Heart left ventricle (tissue), 13 donors: ENCODE data around the gene OGA.

Experiments
- CTCF ChIP-seq, 12 donors: fragments of 200-600 bp; sonication (generic) in 4 of 12; IDR thresholded peaks; one replicate each; pipeline versions ENCODE4 v1.5.0 to v1.8.0; 2018 to 2022; ENCODE audit warnings: antibody characterized with exemption in 12 of 12, mild to moderate bottlenecking in 5 of 12
- POLR2A ChIP-seq, 2 donors: fragments of 450-650 bp; IDR thresholded peaks; one replicate each; pipeline ENCODE4 v1.6.1; 2017; ENCODE audit warnings: antibody characterized with exemption in 2 of 2, mild to moderate bottlenecking in 2 of 2, moderate library complexity in 2 of 2
- donor health status: ischemic (EF 13 %, LVEDD 7.1; RV severe dilation, severe dysfunction).
- donor health status: DM: no; HTN: yes; CAD: no.
- donor health status: DM: no; HTN: no; CAD: no.
- donor health status: ischemic (EF 25% LVEDD 6.9; RV normal size, moderate dysfunction).
- donor health status: ischemic (EF 25% LVEDD 5.7; RV mildly dilated, moderate dysfunction).
- donor health status: ischemic (EF 35%, LVEDD 5.7; RV mildly dilated, moderate dysfunction).
- donor health status: nonischemic (EF 11% LVEDD 7.7; RV severe dilation, severe dysfunction).
- donor health status: DM: yes; HTN: yes; CAD: no.
- donor health status: PGD.
- donor health status: ischemic (EF 29% LVEDD 5.4; RV normal size, mild dysfunction).
- donor health status: nonischemic (EF 23%, LVEDD 6.1; RV moderate dilation, normal function).

GRCh38 chr10:101834341-101834740, 16.1 kb upstream of the OGA start:
- TF ChIP-seq CTCF (IDR thresholded peaks at IDR 0.05) (no peak), POLR2A (IDR thresholded peaks at IDR 0.05) (no peak)
